WERI-Rb-1 (cell line): ENCODE measurements around the gene ADI1.
"Not testable (repeated sequence)": the region's sequence is repeated elsewhere in the genome, so short reads cannot be mapped to it uniquely, and the experiment has no call there.

Experiments used
- DNase-seq: peaks from one replicate; pipeline ENCODE4 v3.0.0-alpha.2; 2020
- H3K27ac ChIP-seq: fragments of 250-450 bp; sonication (Bioruptor Pico); 2 replicates; pipeline ENCODE4 v1.5.1; 2020; ENCODE audit warnings: mild to moderate bottlenecking, moderate library complexity
- H3K27me3 ChIP-seq: fragments of 250-450 bp; sonication (Bioruptor Pico); 2 replicates; pipeline ENCODE4 v1.5.1; 2021; ENCODE audit warnings: mild to moderate bottlenecking, low read depth, moderate library complexity; ENCODE audit not compliant: insufficient read depth, severe bottlenecking
- H3K36me3 ChIP-seq: fragments of 250-450 bp; sonication (Bioruptor Pico); 2 replicates; pipeline ENCODE4 v1.5.1; 2020; ENCODE audit warnings: mild to moderate bottlenecking, moderate library complexity
- H3K4me3 ChIP-seq: 2 replicates; pipeline ENCODE4 v1.5.1; 2011; ENCODE audit warnings: low read depth, mild to moderate bottlenecking, control low read depth, low read length
- H3K9me3 ChIP-seq: fragments of 250-450 bp; sonication (Bioruptor Pico); 2 replicates; pipeline ENCODE4 v1.5.1; 2021; ENCODE audit warnings: mild to moderate bottlenecking, moderate library complexity; ENCODE audit not compliant: severe bottlenecking
- CTCF ChIP-seq: IDR thresholded peaks from 2 replicates; pipeline ENCODE4 v1.5.1; 2011; ENCODE audit warnings: low read depth, mild to moderate bottlenecking, control low read depth, inconsistent platforms, low read length

Gene ADI1

GRCh38 chr2:3517948-3518495, 1.3 kb downstream of the ADI1 start:
- TF ChIP-seq CTCF, result no peak
- Histone ChIP-seq H3K9me3 (peaks cover 6% of the 10 kb centered on the region), H3K4me3 (peak overlapping the region; percentile 85), H3K27ac (peak overlapping the region; percentile 95), H3K36me3 (peaks cover 20% of the 10 kb centered on the region), H3K27me3 (no peaks in the 10 kb centered on the region)
- no peak for DNase-seq

- Histone ChIP-seq H3K27ac (no peak overlapping the region), H3K27me3 (no peaks in the 10 kb centered on the region), H3K9me3 (peaks cover 6% of the 10 kb centered on the region), H3K4me3 (no peak overlapping the region), H3K36me3 (peaks cover 32% of the 10 kb centered on the region)
- peak; percentile 2 for DNase-seq
- TF ChIP-seq CTCF, result no peak
Observed at GRCh38 chr2:3516831-3517230, 2.5 kb downstream of the ADI1 start.

GRCh38 chr2:3515438-3515837, 3.9 kb downstream of the ADI1 start:
- not testable (repeated sequence) for H3K4me3 ChIP-seq, DNase-seq, H3K27me3 ChIP-seq, H3K9me3 ChIP-seq, H3K27ac ChIP-seq
- peaks cover 46% of the 10 kb centered on the region for H3K36me3 ChIP-seq

- H3K4me3 ChIP-seq, result no peak overlapping the region
- H3K36me3 ChIP-seq, result peaks cover 65% of the 10 kb centered on the region
- peak; percentile 8 for DNase-seq
- H3K27ac ChIP-seq, result no peak overlapping the region
- TF ChIP-seq CTCF, result no peak
- peaks cover 6% of the 10 kb centered on the region for H3K9me3 ChIP-seq
- no peaks in the 10 kb centered on the region for H3K27me3 ChIP-seq
Observed at GRCh38 chr2:3513026-3513810, 6.1 kb downstream of the ADI1 start.

GRCh38 chr2:3512086-3512485, 7.2 kb downstream of the ADI1 start:
- H3K27ac ChIP-seq, result no peak overlapping the region
- peaks cover 6% of the 10 kb centered on the region for H3K9me3 ChIP-seq
- peak; percentile 1 for DNase-seq
- no peak for TF ChIP-seq CTCF
- peaks cover 67% of the 10 kb centered on the region for H3K36me3 ChIP-seq
- no peak overlapping the region for H3K4me3 ChIP-seq
- no peaks in the 10 kb centered on the region for H3K27me3 ChIP-seq

GRCh38 chr2:3505771-3506170, 13.6 kb downstream of the ADI1 start:
- peak overlapping the region; percentile 57 for H3K27ac ChIP-seq
- no peaks in the 10 kb centered on the region for H3K9me3 ChIP-seq
- H3K27me3 ChIP-seq, result no peaks in the 10 kb centered on the region
- no peak for TF ChIP-seq CTCF
- H3K36me3 ChIP-seq, result peaks cover 48% of the 10 kb centered on the region
- peak overlapping the region; percentile 4 for H3K4me3 ChIP-seq
- peak; percentile 69 for DNase-seq
